Fibroblast of skin of left biceps (primary cell): ENCODE measurements around the gene PRR23A.
"Not testable (repeated sequence)": the region's sequence is repeated elsewhere in the genome, so short reads cannot be mapped to it uniquely, and the experiment has no call there.

Source experiments
- DNase-seq, 2 experiments: peaks; one replicate each; pipeline ENCODE4 v3.0.0-alpha.2; 2013; ENCODE audit warnings: low read depth in 2 of 2

Gene PRR23A

GRCh38 chr3:139006051-139006716 is at the start of gene PRR23A:
Gene PRR23A (minus strand): TSS chr3:139006268. CDS start chr3:139006268, 0 bp downstream.
- no peak for DNase-seq

GRCh38 chr3:139052802-139053600 is 46.9 kb upstream of the PRR23A start:
- no peak for DNase-seq

GRCh38 chr3:139044366-139045210 is 38.5 kb upstream of the PRR23A start, which contains the start of gene PRR23C:
Gene PRR23C (minus strand): TSS chr3:139044892. CDS start chr3:139044620, 272 bp downstream.
- DNase-seq: no peak

- DNase-seq: no peak
Measured at GRCh38 chr3:139043554-139044365, 37.7 kb upstream of the PRR23A start.

GRCh38 chr3:139037478-139037877 is 31.4 kb upstream of the PRR23A start:
- no peak for DNase-seq

- no peak for DNase-seq
Measured at GRCh38 chr3:139032326-139033002, 26.4 kb upstream of the PRR23A start.

- DNase-seq: not testable (repeated sequence)
Measured at GRCh38 chr3:139030576-139030975, 24.5 kb upstream of the PRR23A start.

GRCh38 chr3:139024968-139025367 is 18.9 kb upstream of the PRR23A start:
- DNase-seq: no peak

- DNase-seq: no peak
Measured at GRCh38 chr3:139020868-139021234, 14.8 kb upstream of the PRR23A start, which contains the start of gene PRR23B. Gene PRR23B (minus strand): TSS chr3:139020926. CDS start chr3:139020661, 265 bp downstream.

GRCh38 chr3:139020036-139020867 is 14.2 kb upstream of the PRR23A start:
- DNase-seq: no peak

- no peak for DNase-seq
Measured at GRCh38 chr3:139016430-139017048, 10.5 kb upstream of the PRR23A start.

- DNase-seq: no peak
Measured at GRCh38 chr3:139005356-139005993, 593 bp downstream of the PRR23A start.

- DNase-seq: no peak
Measured at GRCh38 chr3:138995706-138996105, 10.4 kb downstream of the PRR23A start.

- no peak for DNase-seq
Measured at GRCh38 chr3:138987181-138987580, 18.9 kb downstream of the PRR23A start.

GRCh38 chr3:138985932-138986331 is 20.1 kb downstream of the PRR23A start:
- DNase-seq: no peak

- DNase-seq: no peak
Measured at GRCh38 chr3:138984816-138985215, 21.3 kb downstream of the PRR23A start.

- DNase-seq: no peak
Measured at GRCh38 chr3:138976047-138976446, 30.0 kb downstream of the PRR23A start.

- DNase-seq: no peak
Measured at GRCh38 chr3:138975351-138975750, 30.7 kb downstream of the PRR23A start.

GRCh38 chr3:138974462-138974861 is 31.6 kb downstream of the PRR23A start:
- no peak for DNase-seq
